Measurements from ENCODE around the gene CLOCK.

CLOCK gene

GRCh38 chr4:55539658-55540057, 7.1 kb downstream of the CLOCK start:
- no peak for DNase-seq (ENCODE audit: low spot score)

- DNase-seq (ENCODE audit: low spot score), result no peak
These were observed 8.2 kb downstream of the CLOCK start for GRCh38 chr4:55538531-55538930.

DNA sequence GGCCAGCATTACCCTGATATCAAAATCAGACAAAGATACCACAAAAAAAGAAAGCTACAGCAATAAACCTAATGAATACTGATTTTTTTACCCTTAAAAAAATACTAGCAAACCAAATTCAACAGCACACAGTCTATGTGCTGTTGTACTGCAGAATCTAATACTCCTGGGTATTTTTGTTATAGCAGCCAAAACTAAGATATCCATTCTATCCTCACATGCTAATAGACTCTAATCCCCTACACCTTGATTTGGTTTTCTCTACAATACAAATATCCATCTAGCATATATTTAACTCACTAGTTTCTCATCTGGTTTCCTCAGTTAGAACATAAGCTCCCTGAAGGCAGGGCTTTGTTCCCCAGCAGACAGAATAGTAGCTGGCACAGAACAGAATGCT, 12.4 kb downstream of the CLOCK start:
- no peak for DNase-seq (ENCODE audit: low spot score)

GRCh38 chr4:55530691-55531090, 16.0 kb downstream of the CLOCK start:
- DNase-seq (ENCODE audit: low spot score), result no peak

- no peak for DNase-seq (ENCODE audit: low spot score)
These were observed 16.5 kb downstream of the CLOCK start for GRCh38 chr4:55530167-55530566.

DNA sequence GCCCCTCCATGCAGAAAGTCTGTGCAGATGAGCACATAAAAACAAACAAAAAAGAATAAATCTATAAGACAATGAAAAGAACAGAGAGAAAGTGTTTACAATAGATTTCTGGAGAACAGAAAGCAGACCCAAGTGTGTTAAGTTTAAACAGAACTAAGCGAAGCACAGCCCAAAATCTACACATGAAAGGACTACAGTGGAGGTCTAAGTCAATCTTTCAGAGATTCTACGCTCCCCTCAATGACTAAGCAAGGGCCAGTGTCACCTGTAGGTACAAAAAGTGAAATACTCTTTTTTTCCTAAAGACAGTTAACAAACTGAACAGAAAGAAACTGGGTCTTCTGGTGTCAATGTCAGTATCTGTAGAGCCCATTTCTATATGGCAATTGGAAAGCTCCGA, 18.2 kb downstream of the CLOCK start:
- DNase-seq (ENCODE audit: low spot score), result no peak

DNA sequence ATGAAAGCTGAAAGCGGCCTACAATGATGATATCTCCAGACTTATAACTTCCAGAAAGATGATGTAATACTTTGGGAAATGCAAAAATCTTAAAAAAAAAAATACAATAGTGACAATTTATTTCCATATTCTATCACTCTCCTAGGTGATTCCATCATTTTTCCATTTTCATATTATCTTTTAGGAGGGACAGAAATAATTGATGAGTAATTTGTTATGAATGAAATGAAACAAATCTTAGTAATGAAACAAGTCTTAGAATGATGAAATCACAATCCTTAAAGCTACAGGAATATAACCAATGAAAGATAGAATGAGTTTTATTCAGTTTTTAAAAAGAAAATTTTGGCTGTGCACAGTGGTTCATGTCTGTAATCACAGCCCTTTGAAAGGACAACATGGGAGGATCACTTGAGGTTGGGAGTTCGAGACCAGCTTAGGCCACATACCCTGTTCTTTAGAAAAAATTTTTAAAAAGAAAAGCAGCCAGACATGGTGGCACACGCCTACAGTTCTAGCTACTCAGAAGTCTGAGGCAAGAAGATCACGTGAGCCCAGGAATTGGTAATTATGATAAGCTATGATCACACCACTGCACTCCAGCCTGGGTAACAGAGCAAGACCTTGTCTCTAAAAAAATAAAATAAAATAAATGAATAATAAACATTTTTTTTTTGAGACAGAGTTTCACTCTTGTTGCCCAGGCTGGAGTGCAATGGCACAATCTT, 21.7 kb downstream of the CLOCK start:
- DNase-seq (ENCODE audit: low spot score), result no peak

GRCh38 chr4:55518442-55518841, 28.3 kb downstream of the CLOCK start:
- DNase-seq (ENCODE audit: low spot score), result no peak

- no peak for DNase-seq (ENCODE audit: low spot score)
These were observed 29.0 kb downstream of the CLOCK start for GRCh38 chr4:55517526-55518229.

DNA sequence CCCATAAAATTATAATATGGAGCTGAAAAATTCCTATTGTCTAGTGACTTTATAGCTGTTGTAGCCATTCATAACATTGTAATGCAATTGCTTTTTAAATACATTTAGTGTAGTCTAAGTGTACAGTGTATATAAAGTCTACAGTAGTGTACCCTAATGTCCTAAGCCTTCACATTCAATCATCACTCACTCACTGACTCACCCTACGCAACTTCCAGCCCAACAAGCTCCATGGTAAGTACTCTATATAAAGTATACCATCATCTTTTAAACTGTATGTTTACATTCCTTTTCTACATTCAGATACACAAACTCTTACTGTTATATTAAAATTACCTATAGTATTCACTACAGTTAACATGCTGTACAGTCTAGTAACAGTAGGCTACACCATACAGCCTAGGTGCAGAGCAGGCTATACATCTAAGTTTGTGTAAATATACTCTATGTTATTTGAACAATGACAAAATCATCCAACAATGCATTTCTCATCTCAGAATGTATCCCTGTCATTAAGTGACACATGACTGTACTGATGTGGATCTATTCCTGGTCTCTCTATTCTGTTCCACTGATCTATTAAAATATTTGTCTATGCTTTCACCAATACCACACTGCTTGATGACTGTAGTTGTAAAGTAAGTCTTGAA, 33.7 kb downstream of the CLOCK start:
- DNase-seq (ENCODE audit: low spot score), result no peak

DNA sequence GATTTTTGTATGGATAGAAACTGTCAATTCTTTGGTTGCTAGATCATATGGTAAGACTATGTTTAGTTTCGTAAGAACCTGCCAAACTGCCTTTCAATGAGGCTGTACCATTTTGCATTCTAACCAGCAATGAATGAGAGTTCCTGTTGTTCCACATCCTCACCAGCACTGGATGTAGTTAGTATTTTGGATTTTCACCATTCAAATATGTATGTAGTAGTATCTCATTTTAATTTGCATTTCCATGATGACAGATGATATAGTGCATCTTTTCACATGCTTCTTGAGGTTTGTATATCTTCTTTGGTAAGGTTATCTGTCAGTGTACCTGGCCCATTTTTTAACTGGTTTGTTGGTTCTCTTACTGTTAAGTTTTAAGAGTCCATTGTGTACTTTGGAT, 34.6 kb downstream of the CLOCK start:
- no peak for DNase-seq (ENCODE audit: low spot score)

- DNase-seq (ENCODE audit: low spot score), result no peak
These were observed 36.0 kb downstream of the CLOCK start for GRCh38 chr4:55510685-55511084.

DNA sequence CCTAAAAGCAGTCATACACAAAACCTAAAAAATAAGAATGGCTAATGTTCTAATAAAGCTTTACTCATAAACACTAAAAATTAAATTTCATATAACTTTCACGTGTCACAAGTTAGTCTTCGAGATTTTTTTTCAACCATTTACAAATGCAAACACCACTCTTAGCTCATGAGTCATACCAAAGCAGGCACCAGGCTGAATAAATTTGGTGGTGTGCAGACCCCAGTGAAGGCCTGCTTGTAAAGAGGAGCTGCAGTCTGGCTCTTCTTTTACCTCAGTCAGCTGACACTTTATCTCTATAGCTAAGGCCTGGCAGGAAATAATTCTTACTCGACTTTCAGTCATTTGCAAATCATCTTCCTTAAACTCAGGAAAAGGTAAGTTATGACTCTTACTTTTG, 37.4 kb downstream of the CLOCK start:
- DNase-seq (ENCODE audit: low spot score), result no peak

GRCh38 chr4:55507612-55508011, 39.1 kb downstream of the CLOCK start:
- no peak for DNase-seq (ENCODE audit: low spot score)

DNA sequence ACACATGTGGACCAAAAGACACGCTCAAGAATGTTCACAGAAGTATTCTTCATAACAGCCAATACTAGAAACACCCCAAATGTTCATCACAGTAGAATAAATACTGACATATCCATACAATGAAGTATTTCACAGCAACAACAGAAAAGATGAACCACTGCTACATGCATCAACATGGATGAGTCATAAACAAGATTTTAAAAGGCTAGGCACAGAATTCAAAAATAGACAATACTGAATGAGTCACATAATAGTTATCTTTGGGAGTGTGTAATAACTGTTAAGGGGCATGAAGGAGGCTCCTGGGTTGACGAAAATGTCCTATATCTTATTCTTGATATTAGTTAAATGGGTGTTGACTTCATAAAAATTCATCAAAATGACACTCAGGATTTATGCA, 43.5 kb downstream of the CLOCK start:
- DNase-seq (ENCODE audit: low spot score), result no peak

- no peak for DNase-seq (ENCODE audit: low spot score)
These were observed 46.6 kb downstream of the CLOCK start for GRCh38 chr4:55500072-55500471.

- DNase-seq (ENCODE audit: low spot score), result no peak
These were observed 47.2 kb downstream of the CLOCK start for GRCh38 chr4:55499495-55499894.

- DNase-seq (ENCODE audit: low spot score), result no peak
These were observed 48.7 kb downstream of the CLOCK start for GRCh38 chr4:55498051-55498450.

- no peak for DNase-seq (ENCODE audit: low spot score)
These were observed 55.2 kb downstream of the CLOCK start for GRCh38 chr4:55491486-55491885.

DNA sequence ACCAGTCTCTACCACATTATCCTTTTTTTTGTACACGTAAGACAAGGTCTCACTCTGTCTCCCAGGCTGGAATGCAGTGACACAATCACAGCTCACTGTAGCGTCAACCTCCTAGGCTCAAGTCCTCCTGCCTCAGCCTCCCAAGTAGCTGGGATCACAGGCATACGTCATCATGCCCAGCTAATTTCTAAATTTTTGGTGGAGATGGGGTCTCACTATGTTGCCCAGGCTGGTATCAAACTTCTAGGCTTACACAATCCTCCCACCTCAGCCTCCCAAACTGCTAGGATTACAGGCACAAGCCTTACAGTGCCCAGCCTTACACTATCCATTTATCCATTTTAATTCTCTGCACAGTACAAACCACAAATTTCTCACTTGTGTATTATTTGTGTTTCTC, 58.0 kb downstream of the CLOCK start:
- DNase-seq (ENCODE audit: low spot score), result no peak

- DNase-seq (ENCODE audit: low spot score), result no peak
These were observed 60.9 kb downstream of the CLOCK start for GRCh38 chr4:55485821-55486220.

GRCh38 chr4:55483315-55483714, 63.4 kb downstream of the CLOCK start:
- no peak for DNase-seq (ENCODE audit: low spot score)
